MM.1S (cell line): Measurements from ENCODE around the gene SNRK.
"Not testable (repeated sequence)": the region's sequence is repeated elsewhere in the genome, so short reads cannot be mapped to it uniquely, and the experiment has no call there.

Experiments used
- DNase-seq: peaks from one replicate; pipeline ENCODE4 v3.0.0-alpha.2; 2015
- H2AFZ ChIP-seq: fragments of 300-600 bp; sonication (generic); 2 replicates; pipeline ENCODE4 v1.6.0; 2016; ENCODE audit warnings: antibody characterized with exemption, low read length
- H3F3A ChIP-seq: fragments of 300-600 bp; sonication (generic); 2 replicates; pipeline ENCODE4 v1.6.1; 2016; ENCODE audit warnings: mild to moderate bottlenecking, antibody characterized with exemption, low read length, moderate library complexity, mixed read lengths; ENCODE audit not compliant: insufficient read depth
- H3K27ac ChIP-seq: fragments of 300-600 bp; sonication (generic); 2 replicates; pipeline ENCODE4 v1.5.1; 2016; ENCODE audit warnings: mild to moderate bottlenecking, low read length
- H3K27me3 ChIP-seq: fragments of 300-600 bp; sonication (generic); replicated peaks from 2 replicates; pipeline ENCODE4 v1.6.0; 2016; ENCODE audit warnings: low read length; ENCODE audit not compliant: insufficient read depth
- H3K36me3 ChIP-seq: fragments of 300-600 bp; sonication (generic); replicated peaks from 2 replicates; pipeline ENCODE4 v1.6.1; 2016; ENCODE audit warnings: mild to moderate bottlenecking, low read length, mixed read lengths; ENCODE audit not compliant: insufficient read depth
- H3K4me1 ChIP-seq: fragments of 300-600 bp; sonication (generic); 2 replicates; pipeline ENCODE4 v1.6.1; 2016; ENCODE audit warnings: low read length, mixed read lengths
- H3K4me2 ChIP-seq: fragments of 300-600 bp; sonication (generic); 2 replicates; pipeline ENCODE4 v1.6.0; 2016; ENCODE audit warnings: low read depth, low read length
- H3K4me3 ChIP-seq: fragments of 300-600 bp; sonication (generic); 2 replicates; pipeline ENCODE4 v1.5.1; 2016; ENCODE audit warnings: low read length, mixed read lengths
- H3K79me2 ChIP-seq: fragments of 300-600 bp; sonication (generic); 2 replicates; pipeline ENCODE4 v1.6.1; 2016; ENCODE audit warnings: mixed run types, low read length, mixed read lengths
- H3K9ac ChIP-seq: fragments of 300-600 bp; sonication (generic); 2 replicates; pipeline ENCODE4 v1.6.1; 2016; ENCODE audit warnings: low read length, mixed read lengths
- H3K9me2 ChIP-seq: fragments of 300-600 bp; sonication (generic); replicated peaks from 2 replicates; pipeline ENCODE4 v1.6.1; 2016; ENCODE audit warnings: mild to moderate bottlenecking, low read length, mixed read lengths; ENCODE audit not compliant: insufficient read depth
- H3K9me3 ChIP-seq: fragments of 300-600 bp; sonication (generic); replicated peaks from 2 replicates; pipeline ENCODE4 v1.6.1; 2016; ENCODE audit warnings: mild to moderate bottlenecking, low read length, mixed read lengths; ENCODE audit not compliant: insufficient read depth
- H4K20me1 ChIP-seq: fragments of 300-600 bp; sonication (generic); 2 replicates; pipeline ENCODE4 v1.6.1; 2016; ENCODE audit warnings: mild to moderate bottlenecking, low read length, moderate library complexity, mixed read lengths; ENCODE audit not compliant: insufficient read depth
- CTCF ChIP-seq: fragments of 300-600 bp; sonication (generic); IDR thresholded peaks from 2 replicates; pipeline ENCODE4 v1.5.1; 2016; ENCODE audit warnings: antibody characterized with exemption, low read length, mixed read lengths
- EZH2 ChIP-seq: fragments of 300-600 bp; sonication (generic); optimal IDR thresholded peaks from 2 replicates; pipeline ENCODE3; 2017; ENCODE audit warnings: low read depth, mild to moderate bottlenecking, antibody characterized with exemption, low read length, mixed read lengths
- EZH2phosphoT487 ChIP-seq: fragments of 300-600 bp; sonication (generic); IDR thresholded peaks from 2 replicates; pipeline ENCODE4 v1.6.1; 2018; ENCODE audit warnings: antibody characterized with exemption, low read length

The SNRK gene

GRCh38 chr3:43349716-43350115 lies 63.4 kb downstream of the SNRK start:
- no peak overlapping the region for H3K9ac ChIP-seq
- no peak overlapping the region for H3K4me2 ChIP-seq
- H3K27ac ChIP-seq, result no peak overlapping the region
- H3K9me2 ChIP-seq, result no peaks in the 10 kb centered on the region
- TF ChIP-seq EZH2, result no peak
- TF ChIP-seq CTCF, result no peak
- TF ChIP-seq EZH2phosphoT487, result no peak
- H3K4me1 ChIP-seq, result no peaks in the 10 kb centered on the region
- H3K9me3 ChIP-seq, result no peaks in the 10 kb centered on the region
- no peaks in the 10 kb centered on the region for H3F3A ChIP-seq
- H2AFZ ChIP-seq, result no peak overlapping the region
- no peaks in the 10 kb centered on the region for H4K20me1 ChIP-seq
- H3K36me3 ChIP-seq, result peaks cover 23% of the 10 kb centered on the region
- no peak for DNase-seq
- no peaks in the 10 kb centered on the region for H3K27me3 ChIP-seq
- no peaks in the 10 kb centered on the region for H3K79me2 ChIP-seq
- no peak overlapping the region for H3K4me3 ChIP-seq

GRCh38 chr3:43353393-43353792 lies 67.1 kb downstream of the SNRK start:
- TF ChIP-seq CTCF, result no peak
- TF ChIP-seq EZH2phosphoT487, result no peak
- no peak for TF ChIP-seq EZH2
- no peaks in the 10 kb centered on the region for H3K27me3 ChIP-seq

DNA sequence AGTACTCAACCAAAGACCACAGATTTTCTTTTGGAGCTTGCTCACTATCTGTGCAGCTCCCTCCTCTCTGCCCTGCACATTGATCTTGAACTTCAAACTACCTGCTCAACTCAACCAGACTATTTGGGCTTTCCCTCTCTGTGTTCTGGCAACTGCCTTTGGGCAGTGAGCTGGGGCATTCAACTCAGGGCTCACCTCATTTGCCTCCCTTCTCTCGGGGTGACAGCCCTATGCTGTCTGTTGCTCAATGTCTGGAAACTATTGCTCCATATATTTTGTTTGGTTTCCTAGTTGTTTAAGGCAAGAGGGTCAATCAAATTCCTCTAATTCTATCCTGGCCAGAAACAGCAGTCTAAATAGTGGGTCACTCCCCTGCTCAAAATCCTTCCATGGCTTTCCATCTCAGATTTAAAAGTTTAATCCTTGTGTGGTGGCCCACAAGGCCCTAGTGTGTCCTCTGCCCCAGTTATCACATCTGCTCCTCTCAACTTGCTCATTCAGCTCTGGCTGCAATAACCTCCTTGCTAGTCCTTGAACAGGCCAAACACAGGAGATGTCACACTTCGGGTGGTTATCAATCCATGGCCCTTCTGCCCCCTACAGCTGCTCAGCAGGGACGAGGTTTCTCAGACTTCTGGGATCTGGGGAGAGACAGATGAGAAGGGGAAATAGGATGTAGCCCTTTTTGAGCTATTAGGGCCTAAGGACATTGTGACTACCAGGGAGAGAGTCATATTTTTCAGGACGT lies 67.8 kb downstream of the SNRK start:
- no peaks in the 10 kb centered on the region for H3K79me2 ChIP-seq
- no peak overlapping the region for H3K4me3 ChIP-seq
- H3K4me1 ChIP-seq, result no peaks in the 10 kb centered on the region
- no peak overlapping the region for H3K9ac ChIP-seq
- no peak overlapping the region for H3K4me2 ChIP-seq
- DNase-seq, result no peak
- H4K20me1 ChIP-seq, result no peaks in the 10 kb centered on the region
- no peaks in the 10 kb centered on the region for H3F3A ChIP-seq
- H3K27ac ChIP-seq, result no peak overlapping the region
- no peaks in the 10 kb centered on the region for H3K9me2 ChIP-seq
- H2AFZ ChIP-seq, result no peak overlapping the region
- no peak for TF ChIP-seq EZH2
- no peak for TF ChIP-seq CTCF
- TF ChIP-seq EZH2phosphoT487, result no peak
- H3K9me3 ChIP-seq, result no peaks in the 10 kb centered on the region
- peaks cover 8% of the 10 kb centered on the region; the same call in 1 of the 2 replicates for H3K36me3 ChIP-seq
- H3K27me3 ChIP-seq, result no peaks in the 10 kb centered on the region

More at GRCh38 chr3:43353393-43353792, 67.1 kb downstream of the SNRK start:
- H3K9ac ChIP-seq, result no peak overlapping the region
- H3K36me3 ChIP-seq, result peaks cover 8% of the 10 kb centered on the region; the same call in 1 of the 2 replicates
- H3K4me2 ChIP-seq, result no peak overlapping the region
- H3K9me2 ChIP-seq, result no peaks in the 10 kb centered on the region
- H3F3A ChIP-seq, result no peaks in the 10 kb centered on the region
- no peak overlapping the region for H2AFZ ChIP-seq
- H4K20me1 ChIP-seq, result no peaks in the 10 kb centered on the region
- no peaks in the 10 kb centered on the region for H3K79me2 ChIP-seq
- no peak overlapping the region for H3K4me3 ChIP-seq
- no peak for DNase-seq
- H3K27ac ChIP-seq, result no peak overlapping the region
- H3K9me3 ChIP-seq, result no peaks in the 10 kb centered on the region
- H3K4me1 ChIP-seq, result no peaks in the 10 kb centered on the region

GRCh38 chr3:43356033-43356432 lies 69.7 kb downstream of the SNRK start:
- H3K4me3 ChIP-seq, H3K79me2 ChIP-seq, H3F3A ChIP-seq, DNase-seq, H2AFZ ChIP-seq, H3K27me3 ChIP-seq, H3K4me1 ChIP-seq, H3K9me3 ChIP-seq, H3K36me3 ChIP-seq, H3K4me2 ChIP-seq, H3K27ac ChIP-seq, H3K9ac ChIP-seq, H4K20me1 ChIP-seq, H3K9me2 ChIP-seq: not testable (repeated sequence)
